SU-DHL-6 (cell line): Measurements from ENCODE around the gene ATPAF1.

Experiments used
- EZH2phosphoT487 ChIP-seq: fragments of 200-600 bp; sonication (generic), shearing (Covaris generic); conservative IDR thresholded peaks from 2 replicates; pipeline ENCODE4 v1.6.1; 2018; ENCODE audit warnings: mild to moderate bottlenecking, antibody characterized with exemption, low read length, moderate library complexity, mixed read lengths
- TF ChIP-seq, protein P1 (sequence below): fragments of 200-600 bp; sonication (generic); IDR thresholded peaks from one replicate; pipeline ENCODE4 v1.5.1; 2017; ENCODE audit warnings: antibody characterized with exemption, mild to moderate bottlenecking, low read length, moderate library complexity; ENCODE audit not compliant: insufficient read depth, poor library complexity, severe bottlenecking

GRCh38 chr1:46717654-46718053 lies 49.5 kb upstream of the ATPAF1 start:
- TF ChIP-seq, protein P1, sequence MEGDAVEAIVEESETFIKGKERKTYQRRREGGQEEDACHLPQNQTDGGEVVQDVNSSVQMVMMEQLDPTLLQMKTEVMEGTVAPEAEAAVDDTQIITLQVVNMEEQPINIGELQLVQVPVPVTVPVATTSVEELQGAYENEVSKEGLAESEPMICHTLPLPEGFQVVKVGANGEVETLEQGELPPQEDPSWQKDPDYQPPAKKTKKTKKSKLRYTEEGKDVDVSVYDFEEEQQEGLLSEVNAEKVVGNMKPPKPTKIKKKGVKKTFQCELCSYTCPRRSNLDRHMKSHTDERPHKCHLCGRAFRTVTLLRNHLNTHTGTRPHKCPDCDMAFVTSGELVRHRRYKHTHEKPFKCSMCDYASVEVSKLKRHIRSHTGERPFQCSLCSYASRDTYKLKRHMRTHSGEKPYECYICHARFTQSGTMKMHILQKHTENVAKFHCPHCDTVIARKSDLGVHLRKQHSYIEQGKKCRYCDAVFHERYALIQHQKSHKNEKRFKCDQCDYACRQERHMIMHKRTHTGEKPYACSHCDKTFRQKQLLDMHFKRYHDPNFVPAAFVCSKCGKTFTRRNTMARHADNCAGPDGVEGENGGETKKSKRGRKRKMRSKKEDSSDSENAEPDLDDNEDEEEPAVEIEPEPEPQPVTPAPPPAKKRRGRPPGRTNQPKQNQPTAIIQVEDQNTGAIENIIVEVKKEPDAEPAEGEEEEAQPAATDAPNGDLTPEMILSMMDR: no peak
- no peak for TF ChIP-seq EZH2phosphoT487
